HepG2 (cell line): ENCODE results near the gene MRPL20. TPM values are rescaled to one million over a fixed set of nuclear protein-coding genes. Genes with fewer than 3 reads are reported as not detected.

Source experiments
- CENPX ChIP-seq: sonication (generic); formaldehyde crosslinking; IDR thresholded peaks from 2 replicates; pipeline ENCODE4 v1.9.0; 2021; ENCODE audit warnings: mild to moderate bottlenecking, missing genetic modification reagents, moderate library complexity
- EED ChIP-seq: sonication (generic); formaldehyde crosslinking; IDR thresholded peaks from 2 replicates; pipeline ENCODE4 v1.5.0; 2020; ENCODE audit warnings: mild to moderate bottlenecking, missing genetic modification reagents
- ETV6 ChIP-seq: sonication (generic); formaldehyde crosslinking; conservative IDR thresholded peaks from 2 replicates; pipeline ENCODE4 v1.4.0; 2020; ENCODE audit warnings: missing genetic modification reagents
- GLI4 ChIP-seq: sonication (generic); formaldehyde crosslinking; IDR thresholded peaks from 2 replicates; pipeline ENCODE4 v1.5.1; 2020; ENCODE audit warnings: missing genetic modification reagents, mild to moderate bottlenecking, moderate library complexity, borderline replicate concordance
- GPN1 ChIP-seq: sonication (generic); formaldehyde crosslinking; IDR thresholded peaks from 2 replicates; pipeline ENCODE4 v1.5.1; 2020; ENCODE audit warnings: missing genetic modification reagents, borderline replicate concordance
- MED8 ChIP-seq: sonication (generic); formaldehyde crosslinking; IDR thresholded peaks from 2 replicates; pipeline ENCODE4 v1.8.1; 2023; ENCODE audit warnings: mild to moderate bottlenecking, missing genetic modification reagents; ENCODE audit not compliant: insufficient replicate concordance
- MYC ChIP-seq: sonication (generic); formaldehyde crosslinking; IDR thresholded peaks from 2 replicates; pipeline ENCODE4 v1.9.0; 2021; ENCODE audit warnings: missing genetic modification reagents, borderline replicate concordance
- PRPF4 ChIP-seq: fragments of 200-400 bp; formaldehyde crosslinking; IDR thresholded peaks from 2 replicates; pipeline ENCODE4 v1.6.1; 2016; ENCODE audit warnings: low read length, low read depth; ENCODE audit not compliant: poor library complexity, severe bottlenecking
- SSRP1 ChIP-seq: IDR thresholded peaks from 2 replicates; pipeline ENCODE4 v1.6.1; 2016; ENCODE audit warnings: control low read depth
- ZBTB20 ChIP-seq: sonication (generic); formaldehyde crosslinking; IDR thresholded peaks from 2 replicates; pipeline ENCODE4 v1.8.1; 2023; ENCODE audit warnings: missing genetic modification reagents, low read depth, mild to moderate bottlenecking, borderline replicate concordance
- ZNF484 ChIP-seq: sonication (generic); formaldehyde crosslinking; IDR thresholded peaks from 2 replicates; pipeline ENCODE4 v1.5.1; 2020; ENCODE audit warnings: mild to moderate bottlenecking, low read depth, missing genetic modification reagents, borderline replicate concordance
- ZNF670 ChIP-seq: sonication (generic); formaldehyde crosslinking; IDR thresholded peaks from 2 replicates; pipeline ENCODE4 v1.8.0; 2022; ENCODE audit warnings: mild to moderate bottlenecking, missing genetic modification reagents, borderline replicate concordance
- ZNF883 ChIP-seq: sonication (generic); formaldehyde crosslinking; IDR thresholded peaks from 2 replicates; pipeline ENCODE4 v1.5.1; 2020; ENCODE audit warnings: mild to moderate bottlenecking, missing genetic modification reagents; ENCODE audit errors: not compliant biosample characterization
- polyA plus RNA-seq, 8 experiments: library from polyadenylated mRNA; depleted of rRNA in 3 of 8; stranded (reverse) in 7 of 8; unstranded in 1 of 8; fragments of >200 nt; fragmentation: Illumina TruSeq in 4 of 8; extraction: Trizol in 4 of 8; gene quantifications; 2 replicates each; pipeline versions ENCODE4 v1.2.1 to v1.2.3, GENCODE V29; 2011 to 2016; ENCODE audit warnings: low read depth in 4 of 8, missing spikeins in 1 of 8, mixed read lengths in 1 of 8; ENCODE audit not compliant: insufficient read depth in 1 of 8
- total RNA-seq, 5 experiments: library from RNA; depleted of rRNA; stranded (reverse); fragments of >200 nt; fragmentation: Illumina TruSeq; extraction: Trizol; gene quantifications; 2 replicates each; pipeline ENCODE4 v1.2.3, GENCODE V29; 2016; ENCODE audit warnings: low read depth in 1 of 5
- TF ChIP-seq, protein P1 (sequence below): sonication (generic); formaldehyde crosslinking; IDR thresholded peaks from 2 replicates; pipeline ENCODE4 v1.5.0; 2020; ENCODE audit warnings: mild to moderate bottlenecking, missing genetic modification reagents, moderate library complexity
- TF ChIP-seq, protein P2 (sequence below), 2 experiments: sonication (generic) in 1 of 2; formaldehyde crosslinking in 1 of 2; IDR thresholded peaks; 2 replicates each; pipeline versions ENCODE4 v1.6.1 to v1.9.0; 2014 to 2022; ENCODE audit warnings: antibody characterized with exemption in 1 of 2, borderline replicate concordance in 1 of 2, inconsistent platforms in 1 of 2, low read depth in 1 of 2, missing genetic modification reagents in 1 of 2
- TF ChIP-seq, protein P3 (sequence below): sonication (generic); formaldehyde crosslinking; IDR thresholded peaks from 2 replicates; pipeline ENCODE4 v1.5.0; 2020; ENCODE audit warnings: missing genetic modification reagents
- TF ChIP-seq, protein P4 (sequence below): sonication (generic); formaldehyde crosslinking; IDR thresholded peaks from 2 replicates; pipeline ENCODE4 v1.4.0; 2020; ENCODE audit warnings: missing genetic modification reagents

MRPL20 gene
- total and polyA plus RNA-seq, 2 of the 13 experiments (the other 11 are each of a cell fraction or from before 2014, with no cell fraction given) = 59.2 to 127 TPM

DNA sequence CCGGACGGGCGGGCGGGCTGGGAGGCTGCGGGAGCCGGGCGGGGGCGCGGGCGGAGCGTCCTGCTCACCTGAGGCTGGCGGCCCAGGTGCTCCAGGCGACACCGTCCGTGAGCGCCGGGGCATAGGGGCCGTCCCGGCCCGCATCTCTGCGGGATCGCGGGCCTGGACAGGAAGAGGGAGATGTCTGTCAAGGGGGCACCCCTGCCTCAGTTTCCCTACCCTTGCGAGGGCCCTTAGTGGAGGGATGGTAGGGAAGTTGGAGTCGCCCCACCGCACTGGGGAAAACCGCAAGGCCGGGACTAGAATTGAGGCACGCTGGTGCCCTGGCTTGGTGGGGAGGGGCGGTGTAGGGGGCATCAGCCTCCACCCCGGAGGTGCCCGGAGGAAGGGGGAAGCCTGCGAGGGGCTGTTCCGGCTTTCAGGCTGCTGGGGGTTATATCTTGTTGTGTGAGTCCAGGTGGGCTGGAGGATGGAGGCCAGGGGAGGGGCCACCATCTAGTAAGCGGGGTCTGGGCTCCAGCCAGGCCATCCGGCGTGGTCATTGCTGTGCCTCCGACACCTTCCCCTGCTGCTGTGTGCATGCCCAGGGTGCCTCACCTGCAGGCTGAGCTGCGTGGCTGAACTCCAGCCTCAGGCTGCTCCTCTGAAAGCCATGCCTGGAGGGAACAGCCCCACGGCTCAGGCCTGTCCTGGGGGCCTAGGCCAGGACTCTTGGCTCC lies 29.0 kb upstream of the MRPL20 start (continued):
- TF ChIP-seq GLI4 (no peak), CENPX (no peak), SSRP1 (CRISPR knock-in tag) (no peak), EED (CRISPR knock-in tag) (no peak), ZBTB20 (peak; percentile 57; the same call in 1 of the 2 replicates), ZNF883 (CRISPR knock-in tag) (peak; percentile 39), ZNF670 (CRISPR knock-in tag) (no peak), ZNF484 (CRISPR knock-in tag) (no peak), ETV6 (CRISPR knock-in tag) (no peak), MYC (no peak), MED8 (no peak), PRPF4 (no peak), GPN1 (CRISPR knock-in tag) (no peak)
- TF ChIP-seq, protein P1, sequence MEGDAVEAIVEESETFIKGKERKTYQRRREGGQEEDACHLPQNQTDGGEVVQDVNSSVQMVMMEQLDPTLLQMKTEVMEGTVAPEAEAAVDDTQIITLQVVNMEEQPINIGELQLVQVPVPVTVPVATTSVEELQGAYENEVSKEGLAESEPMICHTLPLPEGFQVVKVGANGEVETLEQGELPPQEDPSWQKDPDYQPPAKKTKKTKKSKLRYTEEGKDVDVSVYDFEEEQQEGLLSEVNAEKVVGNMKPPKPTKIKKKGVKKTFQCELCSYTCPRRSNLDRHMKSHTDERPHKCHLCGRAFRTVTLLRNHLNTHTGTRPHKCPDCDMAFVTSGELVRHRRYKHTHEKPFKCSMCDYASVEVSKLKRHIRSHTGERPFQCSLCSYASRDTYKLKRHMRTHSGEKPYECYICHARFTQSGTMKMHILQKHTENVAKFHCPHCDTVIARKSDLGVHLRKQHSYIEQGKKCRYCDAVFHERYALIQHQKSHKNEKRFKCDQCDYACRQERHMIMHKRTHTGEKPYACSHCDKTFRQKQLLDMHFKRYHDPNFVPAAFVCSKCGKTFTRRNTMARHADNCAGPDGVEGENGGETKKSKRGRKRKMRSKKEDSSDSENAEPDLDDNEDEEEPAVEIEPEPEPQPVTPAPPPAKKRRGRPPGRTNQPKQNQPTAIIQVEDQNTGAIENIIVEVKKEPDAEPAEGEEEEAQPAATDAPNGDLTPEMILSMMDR (CRISPR knock-in tag) = no peak
- TF ChIP-seq, protein P2, sequence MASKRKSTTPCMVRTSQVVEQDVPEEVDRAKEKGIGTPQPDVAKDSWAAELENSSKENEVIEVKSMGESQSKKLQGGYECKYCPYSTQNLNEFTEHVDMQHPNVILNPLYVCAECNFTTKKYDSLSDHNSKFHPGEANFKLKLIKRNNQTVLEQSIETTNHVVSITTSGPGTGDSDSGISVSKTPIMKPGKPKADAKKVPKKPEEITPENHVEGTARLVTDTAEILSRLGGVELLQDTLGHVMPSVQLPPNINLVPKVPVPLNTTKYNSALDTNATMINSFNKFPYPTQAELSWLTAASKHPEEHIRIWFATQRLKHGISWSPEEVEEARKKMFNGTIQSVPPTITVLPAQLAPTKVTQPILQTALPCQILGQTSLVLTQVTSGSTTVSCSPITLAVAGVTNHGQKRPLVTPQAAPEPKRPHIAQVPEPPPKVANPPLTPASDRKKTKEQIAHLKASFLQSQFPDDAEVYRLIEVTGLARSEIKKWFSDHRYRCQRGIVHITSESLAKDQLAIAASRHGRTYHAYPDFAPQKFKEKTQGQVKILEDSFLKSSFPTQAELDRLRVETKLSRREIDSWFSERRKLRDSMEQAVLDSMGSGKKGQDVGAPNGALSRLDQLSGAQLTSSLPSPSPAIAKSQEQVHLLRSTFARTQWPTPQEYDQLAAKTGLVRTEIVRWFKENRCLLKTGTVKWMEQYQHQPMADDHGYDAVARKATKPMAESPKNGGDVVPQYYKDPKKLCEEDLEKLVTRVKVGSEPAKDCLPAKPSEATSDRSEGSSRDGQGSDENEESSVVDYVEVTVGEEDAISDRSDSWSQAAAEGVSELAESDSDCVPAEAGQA (IDR thresholded peaks at IDR 0.05; ENCODE audit: low read depth) = no peak
- TF ChIP-seq, protein P2 (CRISPR knock-in tag; IDR thresholded peaks at IDR 0.05; ENCODE audit: borderline replicate concordance) = no peak
- TF ChIP-seq, protein P3, sequence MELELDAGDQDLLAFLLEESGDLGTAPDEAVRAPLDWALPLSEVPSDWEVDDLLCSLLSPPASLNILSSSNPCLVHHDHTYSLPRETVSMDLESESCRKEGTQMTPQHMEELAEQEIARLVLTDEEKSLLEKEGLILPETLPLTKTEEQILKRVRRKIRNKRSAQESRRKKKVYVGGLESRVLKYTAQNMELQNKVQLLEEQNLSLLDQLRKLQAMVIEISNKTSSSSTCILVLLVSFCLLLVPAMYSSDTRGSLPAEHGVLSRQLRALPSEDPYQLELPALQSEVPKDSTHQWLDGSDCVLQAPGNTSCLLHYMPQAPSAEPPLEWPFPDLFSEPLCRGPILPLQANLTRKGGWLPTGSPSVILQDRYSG (CRISPR knock-in tag) = no peak
- TF ChIP-seq, protein P4, sequence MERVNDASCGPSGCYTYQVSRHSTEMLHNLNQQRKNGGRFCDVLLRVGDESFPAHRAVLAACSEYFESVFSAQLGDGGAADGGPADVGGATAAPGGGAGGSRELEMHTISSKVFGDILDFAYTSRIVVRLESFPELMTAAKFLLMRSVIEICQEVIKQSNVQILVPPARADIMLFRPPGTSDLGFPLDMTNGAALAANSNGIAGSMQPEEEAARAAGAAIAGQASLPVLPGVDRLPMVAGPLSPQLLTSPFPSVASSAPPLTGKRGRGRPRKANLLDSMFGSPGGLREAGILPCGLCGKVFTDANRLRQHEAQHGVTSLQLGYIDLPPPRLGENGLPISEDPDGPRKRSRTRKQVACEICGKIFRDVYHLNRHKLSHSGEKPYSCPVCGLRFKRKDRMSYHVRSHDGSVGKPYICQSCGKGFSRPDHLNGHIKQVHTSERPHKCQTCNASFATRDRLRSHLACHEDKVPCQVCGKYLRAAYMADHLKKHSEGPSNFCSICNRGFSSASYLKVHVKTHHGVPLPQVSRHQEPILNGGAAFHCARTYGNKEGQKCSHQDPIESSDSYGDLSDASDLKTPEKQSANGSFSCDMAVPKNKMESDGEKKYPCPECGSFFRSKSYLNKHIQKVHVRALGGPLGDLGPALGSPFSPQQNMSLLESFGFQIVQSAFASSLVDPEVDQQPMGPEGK = no peak
